ENCODE results near the gene CCDC137. TPM values are rescaled to one million over a fixed set of nuclear protein-coding genes. Genes with fewer than 3 reads are reported as not detected.

Gene CCDC137
- total RNA-seq, 1 donor from 2014 or later = 14.9 TPM

DNA sequence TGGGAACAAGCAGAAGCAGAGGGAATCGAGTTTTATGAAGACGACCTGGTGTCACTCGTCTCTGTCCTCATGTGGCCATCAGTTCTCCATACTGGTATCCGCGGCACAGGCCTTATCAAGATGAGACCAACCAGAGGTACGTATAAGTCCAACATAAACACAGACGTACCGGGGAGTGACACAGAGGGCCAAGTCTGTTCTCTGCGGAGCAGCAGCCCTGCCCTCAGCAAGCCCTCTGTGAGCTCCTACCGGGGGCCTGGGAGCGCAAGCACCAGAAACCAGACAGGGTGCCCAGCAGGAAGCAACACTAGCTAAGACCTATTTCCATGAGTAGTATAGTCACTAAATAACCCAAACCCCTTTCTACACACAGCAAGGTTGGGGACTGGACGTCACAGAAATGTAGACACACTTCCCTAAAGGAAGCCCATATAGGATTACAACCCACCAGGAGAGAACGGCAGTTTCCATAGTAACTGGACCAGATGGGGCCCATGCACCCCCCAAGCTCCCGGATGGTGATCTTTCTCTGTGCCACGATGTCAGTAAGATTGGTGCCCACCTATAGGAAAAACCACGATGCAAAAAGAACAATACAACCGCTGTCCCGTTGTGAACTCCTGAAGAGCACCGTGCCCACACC lies 16.1 kb downstream of the CCDC137 start:
- TF ChIP-seq, protein P1, sequence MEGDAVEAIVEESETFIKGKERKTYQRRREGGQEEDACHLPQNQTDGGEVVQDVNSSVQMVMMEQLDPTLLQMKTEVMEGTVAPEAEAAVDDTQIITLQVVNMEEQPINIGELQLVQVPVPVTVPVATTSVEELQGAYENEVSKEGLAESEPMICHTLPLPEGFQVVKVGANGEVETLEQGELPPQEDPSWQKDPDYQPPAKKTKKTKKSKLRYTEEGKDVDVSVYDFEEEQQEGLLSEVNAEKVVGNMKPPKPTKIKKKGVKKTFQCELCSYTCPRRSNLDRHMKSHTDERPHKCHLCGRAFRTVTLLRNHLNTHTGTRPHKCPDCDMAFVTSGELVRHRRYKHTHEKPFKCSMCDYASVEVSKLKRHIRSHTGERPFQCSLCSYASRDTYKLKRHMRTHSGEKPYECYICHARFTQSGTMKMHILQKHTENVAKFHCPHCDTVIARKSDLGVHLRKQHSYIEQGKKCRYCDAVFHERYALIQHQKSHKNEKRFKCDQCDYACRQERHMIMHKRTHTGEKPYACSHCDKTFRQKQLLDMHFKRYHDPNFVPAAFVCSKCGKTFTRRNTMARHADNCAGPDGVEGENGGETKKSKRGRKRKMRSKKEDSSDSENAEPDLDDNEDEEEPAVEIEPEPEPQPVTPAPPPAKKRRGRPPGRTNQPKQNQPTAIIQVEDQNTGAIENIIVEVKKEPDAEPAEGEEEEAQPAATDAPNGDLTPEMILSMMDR (IDR thresholded peaks at IDR 0.05) = no peak
- Mint-ChIP-seq H3K36me3 (ENCODE audit: unreplicated experiment) (peaks cover 17% of the 10 kb centered on the region), H3K4me1 (ENCODE audit: unreplicated experiment) (peaks cover 33% of the 10 kb centered on the region), H3K9me3 (ENCODE audit: unreplicated experiment) (no peaks in the 10 kb centered on the region), H3K4me3 (ENCODE audit: unreplicated experiment) (peak overlapping the region; percentile 87), H3K27ac (ENCODE audit: unreplicated experiment) (peak overlapping the region; percentile 81), H3K27me3 (ENCODE audit: unreplicated experiment) (no peaks in the 10 kb centered on the region)
- DNase-seq (ENCODE audit: extremely low spot score, unreplicated experiment) = no peak

- TF ChIP-seq, protein P1 (IDR thresholded peaks at IDR 0.05) = no peak
- Mint-ChIP-seq H3K9me3 (ENCODE audit: unreplicated experiment) (no peaks in the 10 kb centered on the region), H3K27me3 (ENCODE audit: unreplicated experiment) (no peaks in the 10 kb centered on the region), H3K4me1 (ENCODE audit: unreplicated experiment) (peaks cover 33% of the 10 kb centered on the region), H3K27ac (ENCODE audit: unreplicated experiment) (peak overlapping the region; percentile 81), H3K36me3 (ENCODE audit: unreplicated experiment) (peaks cover 19% of the 10 kb centered on the region), H3K4me3 (ENCODE audit: unreplicated experiment) (peak overlapping the region; percentile 87)
- DNase-seq (ENCODE audit: extremely low spot score, unreplicated experiment) = no peak
These were observed 16.7 kb downstream of the CCDC137 start for GRCh38 chr17:81683208-81683583.

- Mint-ChIP-seq H3K9me3 (ENCODE audit: unreplicated experiment) (no peaks in the 10 kb centered on the region), H3K4me1 (ENCODE audit: unreplicated experiment) (peaks cover 33% of the 10 kb centered on the region), H3K27me3 (ENCODE audit: unreplicated experiment) (no peaks in the 10 kb centered on the region), H3K27ac (ENCODE audit: unreplicated experiment) (peak within 1 kb of the TSS; percentile 89), H3K4me3 (ENCODE audit: unreplicated experiment) (peak within 1 kb of the TSS; percentile 87), H3K36me3 (ENCODE audit: unreplicated experiment) (peaks cover 22% of the 10 kb centered on the region)
- DNase-seq (ENCODE audit: extremely low spot score, unreplicated experiment) = peak; percentile 99
- TF ChIP-seq, protein P1 (IDR thresholded peaks at IDR 0.05) = no peak
These were observed 17.3 kb downstream of the CCDC137 start, which contains the start of the genes ARL16 and HGS for GRCh38 chr17:81683584-81684441. Gene ARL16, minus strand, starts transcription at chr17:81683797. Its CDS starts 44 bp downstream, at chr17:81683753. Gene HGS, plus strand, starts transcription at chr17:81684011. Its CDS starts 56 bp downstream, at chr17:81684067.

DNA sequence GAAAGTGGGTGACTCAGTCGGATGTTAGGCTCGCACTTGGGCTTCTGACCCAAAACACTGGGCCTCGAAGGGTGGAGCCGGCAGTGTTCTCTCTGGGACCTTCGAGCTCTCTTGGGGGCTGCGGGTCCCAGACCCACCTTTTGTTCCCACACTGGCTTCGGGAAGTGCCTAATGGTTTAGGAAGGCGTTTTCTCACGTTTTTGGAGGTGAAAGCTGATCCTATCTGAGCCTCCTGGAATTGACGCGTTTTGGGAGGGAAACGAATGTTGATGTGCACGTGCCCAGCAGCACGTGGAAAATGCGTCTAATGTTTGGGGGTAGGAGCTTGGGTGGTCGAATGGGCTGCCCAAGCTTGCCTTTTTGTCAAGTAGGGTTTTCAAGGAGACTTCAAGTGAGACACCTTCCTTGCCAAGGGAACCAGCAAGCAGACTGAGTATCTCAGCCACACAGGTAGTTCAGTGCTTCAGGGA lies 17.9 kb downstream of the CCDC137 start:
- H3K9me3 Mint-ChIP-seq (ENCODE audit: unreplicated experiment) = no peaks in the 10 kb centered on the region
- TF ChIP-seq, protein P1 (IDR thresholded peaks at IDR 0.05) = no peak
- peaks cover 28% of the 10 kb centered on the region for H3K36me3 Mint-ChIP-seq (ENCODE audit: unreplicated experiment)
- peak overlapping the region; percentile 81 for H3K4me3 Mint-ChIP-seq (ENCODE audit: unreplicated experiment)
- no peak for DNase-seq (ENCODE audit: extremely low spot score, unreplicated experiment)
- no peaks in the 10 kb centered on the region for H3K27me3 Mint-ChIP-seq (ENCODE audit: unreplicated experiment)
- peak overlapping the region; percentile 89 for H3K27ac Mint-ChIP-seq (ENCODE audit: unreplicated experiment)
- H3K4me1 Mint-ChIP-seq (ENCODE audit: unreplicated experiment) = peaks cover 33% of the 10 kb centered on the region

DNA sequence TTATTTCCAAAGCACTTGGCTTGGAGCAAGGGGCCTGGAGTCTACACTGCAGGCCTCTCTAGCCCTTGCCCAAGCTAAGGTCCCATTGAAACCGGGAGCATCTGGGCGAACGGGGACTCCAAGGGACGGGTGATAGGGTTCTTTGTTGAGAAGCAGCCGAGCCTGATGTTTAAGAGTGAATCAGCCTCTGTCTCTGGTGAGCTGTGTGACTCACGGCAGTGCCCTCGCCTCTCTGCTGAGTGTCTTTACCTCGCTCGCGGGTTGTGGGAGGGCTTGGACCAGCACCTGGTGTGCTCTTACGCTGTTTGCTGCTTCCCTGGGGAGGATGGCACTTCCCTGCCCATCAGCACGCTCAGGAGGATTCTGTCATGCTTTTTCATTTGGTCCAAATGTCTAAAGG lies 18.6 kb downstream of the CCDC137 start:
- Mint-ChIP-seq H3K9me3 (ENCODE audit: unreplicated experiment) (no peaks in the 10 kb centered on the region), H3K4me3 (ENCODE audit: unreplicated experiment) (peak overlapping the region; percentile 81), H3K27me3 (ENCODE audit: unreplicated experiment) (no peaks in the 10 kb centered on the region), H3K4me1 (ENCODE audit: unreplicated experiment) (peaks cover 33% of the 10 kb centered on the region), H3K27ac (ENCODE audit: unreplicated experiment) (peak overlapping the region; percentile 89), H3K36me3 (ENCODE audit: unreplicated experiment) (peaks cover 34% of the 10 kb centered on the region)
- no peak for DNase-seq (ENCODE audit: extremely low spot score, unreplicated experiment)
- TF ChIP-seq, protein P1 (IDR thresholded peaks at IDR 0.05) = no peak
